T-helper 2 cell treated with Interferon-gamma antibody and Interleukin-4, amounts not matched to agents 5 μg/mL and 100 μg/mL, for 36 hours (primary cell): ENCODE data around the gene ATP6AP1.

ENCODE experiments used
- DNase-seq: peaks from one replicate; pipeline ENCODE4 v3.0.0; 2021; ENCODE audit warnings: low spot score
- H3K27ac Mint-ChIP-seq: one replicate; pipeline ENCODE4 v1.8.0; 2021; ENCODE audit warnings: mild to moderate bottlenecking, mixed read lengths
- H3K27me3 Mint-ChIP-seq: one replicate; pipeline ENCODE4 v1.8.0; 2021; ENCODE audit warnings: low read depth, mixed read lengths
- H3K36me3 Mint-ChIP-seq: one replicate; pipeline ENCODE4 v1.8.0; 2021; ENCODE audit warnings: low read depth, mixed read lengths
- H3K4me1 Mint-ChIP-seq: one replicate; pipeline ENCODE4 v1.8.0; 2021; ENCODE audit warnings: low read depth, mixed read lengths
- H3K4me3 Mint-ChIP-seq: one replicate; pipeline ENCODE4 v1.8.0; 2022; ENCODE audit warnings: mild to moderate bottlenecking, moderate library complexity, mixed read lengths
- H3K9me3 Mint-ChIP-seq: one replicate; pipeline ENCODE4 v1.8.0; 2021; ENCODE audit warnings: mixed read lengths

Gene ATP6AP1

DNA sequence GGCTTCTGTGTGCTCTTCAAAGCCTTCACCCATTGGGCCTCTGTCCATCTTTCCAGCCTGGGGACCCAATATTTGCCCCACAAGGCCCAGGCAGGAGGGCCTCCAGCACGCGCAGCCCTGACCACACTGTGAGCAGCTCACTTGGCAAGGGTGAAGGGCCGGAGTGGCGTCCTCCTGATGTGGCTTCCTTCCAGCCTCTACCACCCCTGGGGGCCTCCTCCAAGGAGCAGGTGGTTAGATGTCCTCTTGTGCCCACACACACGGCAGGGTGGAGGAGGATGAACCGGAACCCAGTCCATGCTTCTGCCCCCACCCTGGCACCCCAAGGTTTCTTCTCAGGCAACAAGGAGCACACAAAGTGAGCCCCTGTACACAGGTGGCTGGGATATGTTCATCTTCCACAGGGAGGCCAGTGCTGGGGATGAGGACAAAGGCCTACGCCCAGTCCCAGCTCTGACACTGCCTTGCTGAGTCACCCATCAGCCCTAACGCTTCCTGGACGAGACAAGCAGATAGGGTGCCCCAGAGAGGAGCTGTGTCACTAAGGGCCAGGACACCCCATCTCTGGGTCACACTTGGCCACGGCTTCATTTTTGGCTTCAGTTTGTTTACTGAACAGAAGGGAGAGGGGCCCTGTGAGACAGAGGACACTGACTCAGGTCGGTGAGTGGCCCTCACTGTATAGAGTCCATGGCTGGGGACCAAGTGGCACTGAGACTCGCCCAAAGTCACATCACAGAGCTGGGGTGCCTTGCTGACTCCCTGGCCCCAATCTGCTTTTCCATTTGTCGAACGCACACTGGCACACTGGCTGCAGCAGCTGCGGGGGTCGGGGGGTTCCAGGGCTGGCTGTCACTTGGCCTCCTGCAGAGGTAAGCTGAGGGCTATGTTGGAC is 56.0 kb downstream of the ATP6AP1 start:
- Mint-ChIP-seq H3K27me3 (no peaks in the 10 kb centered on the region), H3K27ac (no peak overlapping the region), H3K4me1 (peaks cover 13% of the 10 kb centered on the region)

DNA sequence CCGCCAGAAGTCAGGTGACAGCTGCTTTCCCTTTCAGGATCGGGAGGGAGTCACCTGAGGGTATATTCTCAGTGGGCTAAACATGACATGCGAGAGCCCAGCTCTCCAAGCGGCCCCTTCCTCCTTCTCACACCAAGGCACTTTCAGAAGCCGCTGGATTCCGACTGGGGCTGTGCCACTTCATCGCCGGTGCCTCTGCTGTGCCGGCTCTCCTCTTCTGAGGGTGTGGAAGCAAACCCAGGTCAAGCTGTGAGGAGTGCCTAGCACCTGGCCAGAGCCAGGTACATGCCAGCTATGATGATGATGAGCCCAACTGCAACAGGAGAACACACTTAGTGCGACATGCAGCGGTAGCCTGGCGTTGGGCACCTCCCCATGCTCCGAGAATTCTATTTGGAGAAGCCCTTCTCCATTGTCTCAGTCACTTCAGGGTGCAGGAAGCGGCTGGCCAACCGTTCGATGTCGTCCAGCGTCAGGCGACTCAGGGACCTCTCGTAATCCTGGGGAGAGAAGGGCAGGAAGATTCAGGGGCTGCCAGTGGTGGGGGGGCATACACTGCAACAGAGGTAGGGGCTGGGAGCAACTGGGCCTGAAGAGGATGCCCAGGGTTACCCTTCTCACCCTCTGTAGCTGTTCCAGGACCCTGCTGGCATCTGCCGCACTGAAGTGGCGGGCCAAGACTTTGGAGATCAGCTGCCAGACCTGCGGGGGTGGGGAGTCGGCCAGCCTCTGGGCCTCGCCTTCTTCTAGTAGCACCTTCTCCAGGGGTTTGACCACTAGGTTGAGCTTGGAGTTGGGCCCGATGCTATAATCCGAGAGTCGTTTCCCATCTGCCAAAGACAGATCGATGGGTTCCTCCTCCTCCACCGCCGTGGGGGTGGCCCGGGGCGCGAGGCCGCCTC is 56.9 kb downstream of the ATP6AP1 start:
- Mint-ChIP-seq H3K9me3 (no peaks in the 10 kb centered on the region), H3K27ac (no peak overlapping the region)

More for the DNA sequence above, 56.0 kb downstream of the ATP6AP1 start:
- Mint-ChIP-seq H3K4me3 (peak overlapping the region; percentile 70), H3K36me3 (peaks cover 16% of the 10 kb centered on the region), H3K9me3 (no peaks in the 10 kb centered on the region)
- no peak for DNase-seq

GRCh38 chrX:154486052-154486395 is 57.5 kb downstream of the ATP6AP1 start:
- Mint-ChIP-seq H3K9me3 (no peaks in the 10 kb centered on the region), H3K4me3 (peak overlapping the region; percentile 18), H3K27me3 (no peaks in the 10 kb centered on the region), H3K27ac (no peak overlapping the region), H3K36me3 (peaks cover 16% of the 10 kb centered on the region), H3K4me1 (peaks cover 16% of the 10 kb centered on the region)
- peak; percentile 14 for DNase-seq

More for the DNA sequence above, 56.9 kb downstream of the ATP6AP1 start:
- DNase-seq = no peak
- H3K4me3 Mint-ChIP-seq = peak overlapping the region; percentile 70
- H3K4me1 Mint-ChIP-seq = peaks cover 16% of the 10 kb centered on the region
- no peaks in the 10 kb centered on the region for H3K27me3 Mint-ChIP-seq
- peaks cover 16% of the 10 kb centered on the region for H3K36me3 Mint-ChIP-seq
